22Rv1 (cell line): Measurements from ENCODE around the gene SFXN3.

Experiments
- ZFX ChIP-seq: fragments of 450-650 bp; IDR thresholded peaks from 2 replicates; pipeline ENCODE4 v1.6.1; 2017; ENCODE audit warnings: antibody characterized with exemption, borderline replicate concordance
- TF ChIP-seq, protein P1 (sequence below): fragments of 450-650 bp; IDR thresholded peaks from 2 replicates; pipeline ENCODE4 v1.5.1; 2017; ENCODE audit warnings: mild to moderate bottlenecking

- TF ChIP-seq, protein P1, sequence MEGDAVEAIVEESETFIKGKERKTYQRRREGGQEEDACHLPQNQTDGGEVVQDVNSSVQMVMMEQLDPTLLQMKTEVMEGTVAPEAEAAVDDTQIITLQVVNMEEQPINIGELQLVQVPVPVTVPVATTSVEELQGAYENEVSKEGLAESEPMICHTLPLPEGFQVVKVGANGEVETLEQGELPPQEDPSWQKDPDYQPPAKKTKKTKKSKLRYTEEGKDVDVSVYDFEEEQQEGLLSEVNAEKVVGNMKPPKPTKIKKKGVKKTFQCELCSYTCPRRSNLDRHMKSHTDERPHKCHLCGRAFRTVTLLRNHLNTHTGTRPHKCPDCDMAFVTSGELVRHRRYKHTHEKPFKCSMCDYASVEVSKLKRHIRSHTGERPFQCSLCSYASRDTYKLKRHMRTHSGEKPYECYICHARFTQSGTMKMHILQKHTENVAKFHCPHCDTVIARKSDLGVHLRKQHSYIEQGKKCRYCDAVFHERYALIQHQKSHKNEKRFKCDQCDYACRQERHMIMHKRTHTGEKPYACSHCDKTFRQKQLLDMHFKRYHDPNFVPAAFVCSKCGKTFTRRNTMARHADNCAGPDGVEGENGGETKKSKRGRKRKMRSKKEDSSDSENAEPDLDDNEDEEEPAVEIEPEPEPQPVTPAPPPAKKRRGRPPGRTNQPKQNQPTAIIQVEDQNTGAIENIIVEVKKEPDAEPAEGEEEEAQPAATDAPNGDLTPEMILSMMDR = no peak
- TF ChIP-seq ZFX = no peak
Observed at GRCh38 chr10:101063548-101064414, 32.7 kb downstream of the SFXN3 start.
